HG02938 (cell line): ENCODE measurements around the gene C9.
"Not testable (repeated sequence)": the region's sequence is repeated elsewhere in the genome, so short reads cannot be mapped to it uniquely, and the experiment has no call there.

Source experiments
- ATAC-seq: cut with Tn5 transposase; IDR thresholded peaks from one replicate; pipeline ENCODE4 v1.9.1; 2021; ENCODE audit warnings: mild to moderate bottlenecking, moderate library complexity; ENCODE audit not compliant: unreplicated experiment

Gene C9

GRCh38 chr5:39333104-39333503, 31.2 kb downstream of the C9 start:
- ATAC-seq: no peak

- no peak for ATAC-seq
These were observed 32.4 kb downstream of the C9 start for GRCh38 chr5:39331861-39332381.

GRCh38 chr5:39328731-39329130, 35.6 kb downstream of the C9 start:
- ATAC-seq: no peak

- ATAC-seq: no peak
These were observed 40.8 kb downstream of the C9 start for GRCh38 chr5:39323542-39323941.

- no peak for ATAC-seq
These were observed 44.9 kb downstream of the C9 start for GRCh38 chr5:39319395-39319794.

GRCh38 chr5:39316464-39316863, 47.8 kb downstream of the C9 start:
- ATAC-seq: not testable (repeated sequence)

- ATAC-seq: no peak
These were observed 48.3 kb downstream of the C9 start for GRCh38 chr5:39315995-39316394.

GRCh38 chr5:39314591-39314990, 49.7 kb downstream of the C9 start:
- ATAC-seq: no peak

- ATAC-seq: no peak
These were observed 54.8 kb downstream of the C9 start for GRCh38 chr5:39309534-39309933.

GRCh38 chr5:39302472-39302871, 61.8 kb downstream of the C9 start:
- ATAC-seq: no peak

- ATAC-seq: no peak
These were observed 62.9 kb downstream of the C9 start for GRCh38 chr5:39301406-39301805.

GRCh38 chr5:39299962-39300361, 64.3 kb downstream of the C9 start:
- ATAC-seq: no peak

- no peak for ATAC-seq
These were observed 69.6 kb downstream of the C9 start for GRCh38 chr5:39294736-39295135.

GRCh38 chr5:39284552-39284951, 79.7 kb downstream of the C9 start:
- ATAC-seq: no peak

GRCh38 chr5:39283231-39283818, 81.0 kb downstream of the C9 start:
- ATAC-seq: peak; percentile 84

GRCh38 chr5:39282561-39282960, 81.7 kb downstream of the C9 start:
- no peak for ATAC-seq

- not testable (repeated sequence) for ATAC-seq
These were observed 88.4 kb downstream of the C9 start for GRCh38 chr5:39275865-39276264.

- peak; percentile 76 for ATAC-seq
These were observed 89.8 kb downstream of the C9 start for GRCh38 chr5:39274398-39275085.

GRCh38 chr5:39273314-39273954, 90.9 kb downstream of the C9 start:
- no peak for ATAC-seq

- not testable (repeated sequence) for ATAC-seq
These were observed 91.4 kb downstream of the C9 start for GRCh38 chr5:39272869-39273231.

- ATAC-seq: peak; percentile 84
These were observed 94.0 kb downstream of the C9 start for GRCh38 chr5:39270225-39270848.

- no peak for ATAC-seq
These were observed 97.1 kb downstream of the C9 start for GRCh38 chr5:39267186-39267585.
